Measurements from ENCODE around the gene RLIM.

RLIM gene

GRCh38 chrX:74585766-74586165 lies 28.7 kb downstream of the RLIM start:
- Histone ChIP-seq H3K4me1 (ENCODE audit: control insufficient read depth in 1 of 2, insufficient read depth in 2 of 2, low read length in 2 of 2) (no peaks in the 10 kb centered on the region), H3K36me3 (ENCODE audit: control insufficient read depth in 1 of 2, insufficient read depth in 2 of 2, low read length in 2 of 2) (no peaks in the 10 kb centered on the region), H3K9me3 (ENCODE audit: control insufficient read depth in 1 of 2, low read length in 2 of 2) (no peaks in the 10 kb centered on the region), H3K4me3 (ENCODE audit: low read depth in 1 of 2, low read length in 2 of 2) (no peak overlapping the region), H3K27ac (ENCODE audit: low read length) (no peak overlapping the region), H3K27me3 (ENCODE audit: low read depth, low read length) (no peaks in the 10 kb centered on the region)

- Histone ChIP-seq H3K27ac (ENCODE audit: low read length) (no peak overlapping the region), H3K4me3 (ENCODE audit: low read depth in 1 of 2, low read length in 2 of 2) (no peak overlapping the region), H3K27me3 (ENCODE audit: low read depth, low read length) (no peaks in the 10 kb centered on the region), H3K36me3 (ENCODE audit: control insufficient read depth in 1 of 2, insufficient read depth in 2 of 2, low read length in 2 of 2) (no peaks in the 10 kb centered on the region), H3K4me1 (ENCODE audit: control insufficient read depth in 1 of 2, insufficient read depth in 2 of 2, low read length in 2 of 2) (no peaks in the 10 kb centered on the region), H3K9me3 (ENCODE audit: control insufficient read depth in 1 of 2, low read length in 2 of 2) (no peaks in the 10 kb centered on the region)
These were observed 34.7 kb downstream of the RLIM start for GRCh38 chrX:74579597-74580198.

- Histone ChIP-seq H3K27ac (ENCODE audit: low read length) (no peak overlapping the region), H3K27me3 (ENCODE audit: low read depth, low read length) (no peaks in the 10 kb centered on the region), H3K4me1 (ENCODE audit: control insufficient read depth in 1 of 2, insufficient read depth in 2 of 2, low read length in 2 of 2) (no peaks in the 10 kb centered on the region), H3K4me3 (ENCODE audit: low read depth in 1 of 2, low read length in 2 of 2) (no peak overlapping the region), H3K9me3 (ENCODE audit: control insufficient read depth in 1 of 2, low read length in 2 of 2) (no peaks in the 10 kb centered on the region), H3K36me3 (ENCODE audit: control insufficient read depth in 1 of 2, insufficient read depth in 2 of 2, low read length in 2 of 2) (no peaks in the 10 kb centered on the region)
These were observed 36.3 kb downstream of the RLIM start for GRCh38 chrX:74578137-74578536.

- Histone ChIP-seq H3K27ac (ENCODE audit: low read length) (no peak overlapping the region), H3K27me3 (ENCODE audit: low read depth, low read length) (no peaks in the 10 kb centered on the region), H3K9me3 (ENCODE audit: control insufficient read depth in 1 of 2, low read length in 2 of 2) (no peaks in the 10 kb centered on the region), H3K36me3 (ENCODE audit: control insufficient read depth in 1 of 2, insufficient read depth in 2 of 2, low read length in 2 of 2) (no peaks in the 10 kb centered on the region), H3K4me3 (ENCODE audit: low read depth in 1 of 2, low read length in 2 of 2) (no peak overlapping the region), H3K4me1 (ENCODE audit: control insufficient read depth in 1 of 2, insufficient read depth in 2 of 2, low read length in 2 of 2) (no peaks in the 10 kb centered on the region)
These were observed 57.0 kb downstream of the RLIM start for GRCh38 chrX:74557378-74557777.

GRCh38 chrX:74551934-74552333 lies 62.5 kb downstream of the RLIM start:
- H3K27me3 ChIP-seq (ENCODE audit: low read depth, low read length) = no peaks in the 10 kb centered on the region
- H3K4me1 ChIP-seq (ENCODE audit: control insufficient read depth in 1 of 2, insufficient read depth in 2 of 2, low read length in 2 of 2) = no peaks in the 10 kb centered on the region
- H3K36me3 ChIP-seq (ENCODE audit: control insufficient read depth in 1 of 2, insufficient read depth in 2 of 2, low read length in 2 of 2) = no peaks in the 10 kb centered on the region
- no peaks in the 10 kb centered on the region for H3K9me3 ChIP-seq (ENCODE audit: control insufficient read depth in 1 of 2, low read length in 2 of 2)
- H3K27ac ChIP-seq (ENCODE audit: low read length) = no peak overlapping the region
- no peak overlapping the region for H3K4me3 ChIP-seq (ENCODE audit: low read depth in 1 of 2, low read length in 2 of 2)

GRCh38 chrX:74550295-74550802 lies 64.1 kb downstream of the RLIM start:
- peak overlapping the region in 1 of 2 donors; percentile 33 for H3K4me3 ChIP-seq (ENCODE audit: low read depth in 1 of 2, low read length in 2 of 2)

GRCh38 chrX:74546984-74547383 lies 67.4 kb downstream of the RLIM start:
- Histone ChIP-seq H3K9me3 (ENCODE audit: control insufficient read depth in 1 of 2, low read length in 2 of 2) (no peaks in the 10 kb centered on the region), H3K27me3 (ENCODE audit: low read depth, low read length) (no peaks in the 10 kb centered on the region), H3K27ac (ENCODE audit: low read length) (no peak overlapping the region), H3K4me1 (ENCODE audit: control insufficient read depth in 1 of 2, insufficient read depth in 2 of 2, low read length in 2 of 2) (no peaks in the 10 kb centered on the region), H3K36me3 (ENCODE audit: control insufficient read depth in 1 of 2, insufficient read depth in 2 of 2, low read length in 2 of 2) (no peaks in the 10 kb centered on the region), H3K4me3 (ENCODE audit: low read depth in 1 of 2, low read length in 2 of 2) (no peak overlapping the region)

More at GRCh38 chrX:74550295-74550802, 64.1 kb downstream of the RLIM start:
- Histone ChIP-seq H3K27ac (ENCODE audit: low read length) (peak overlapping the region; percentile 31), H3K36me3 (ENCODE audit: control insufficient read depth in 1 of 2, insufficient read depth in 2 of 2, low read length in 2 of 2) (no peaks in the 10 kb centered on the region), H3K9me3 (ENCODE audit: control insufficient read depth in 1 of 2, low read length in 2 of 2) (no peaks in the 10 kb centered on the region), H3K27me3 (ENCODE audit: low read depth, low read length) (no peaks in the 10 kb centered on the region), H3K4me1 (ENCODE audit: control insufficient read depth in 1 of 2, insufficient read depth in 2 of 2, low read length in 2 of 2) (no peaks in the 10 kb centered on the region)

GRCh38 chrX:74545880-74546523 lies 68.4 kb downstream of the RLIM start:
- H3K9me3 ChIP-seq (ENCODE audit: control insufficient read depth in 1 of 2, low read length in 2 of 2) = no peaks in the 10 kb centered on the region
- no peaks in the 10 kb centered on the region for H3K36me3 ChIP-seq (ENCODE audit: control insufficient read depth in 1 of 2, insufficient read depth in 2 of 2, low read length in 2 of 2)
- H3K4me3 ChIP-seq (ENCODE audit: low read depth in 1 of 2, low read length in 2 of 2) = no peak overlapping the region
- no peaks in the 10 kb centered on the region for H3K27me3 ChIP-seq (ENCODE audit: low read depth, low read length)
- H3K4me1 ChIP-seq (ENCODE audit: control insufficient read depth in 1 of 2, insufficient read depth in 2 of 2, low read length in 2 of 2) = no peaks in the 10 kb centered on the region
- no peak overlapping the region for H3K27ac ChIP-seq (ENCODE audit: low read length)

- no peaks in the 10 kb centered on the region for H3K36me3 ChIP-seq (ENCODE audit: control insufficient read depth in 1 of 2, insufficient read depth in 2 of 2, low read length in 2 of 2)
- H3K4me3 ChIP-seq (ENCODE audit: low read depth in 1 of 2, low read length in 2 of 2) = no peak overlapping the region
- H3K27ac ChIP-seq (ENCODE audit: low read length) = no peak overlapping the region
- no peaks in the 10 kb centered on the region for H3K9me3 ChIP-seq (ENCODE audit: control insufficient read depth in 1 of 2, low read length in 2 of 2)
- H3K4me1 ChIP-seq (ENCODE audit: control insufficient read depth in 1 of 2, insufficient read depth in 2 of 2, low read length in 2 of 2) = no peaks in the 10 kb centered on the region
- no peaks in the 10 kb centered on the region for H3K27me3 ChIP-seq (ENCODE audit: low read depth, low read length)
These were observed 73.7 kb downstream of the RLIM start for GRCh38 chrX:74540635-74541249.

- Histone ChIP-seq H3K4me1 (ENCODE audit: control insufficient read depth in 1 of 2, insufficient read depth in 2 of 2, low read length in 2 of 2) (no peaks in the 10 kb centered on the region), H3K27ac (ENCODE audit: low read length) (peak overlapping the region; percentile 69), H3K4me3 (ENCODE audit: low read depth in 1 of 2, low read length in 2 of 2) (peak overlapping the region; percentile 59 to 60), H3K36me3 (ENCODE audit: control insufficient read depth in 1 of 2, insufficient read depth in 2 of 2, low read length in 2 of 2) (no peaks in the 10 kb centered on the region), H3K9me3 (ENCODE audit: control insufficient read depth in 1 of 2, low read length in 2 of 2) (no peaks in the 10 kb centered on the region), H3K27me3 (ENCODE audit: low read depth, low read length) (no peaks in the 10 kb centered on the region)
These were observed 77.5 kb downstream of the RLIM start for GRCh38 chrX:74536832-74537371.

- Histone ChIP-seq H3K4me1 (ENCODE audit: control insufficient read depth in 1 of 2, insufficient read depth in 2 of 2, low read length in 2 of 2) (no peaks in the 10 kb centered on the region), H3K36me3 (ENCODE audit: control insufficient read depth in 1 of 2, insufficient read depth in 2 of 2, low read length in 2 of 2) (no peaks in the 10 kb centered on the region), H3K4me3 (ENCODE audit: low read depth in 1 of 2, low read length in 2 of 2) (peak overlapping the region; percentile 59 to 60), H3K9me3 (ENCODE audit: control insufficient read depth in 1 of 2, low read length in 2 of 2) (no peaks in the 10 kb centered on the region), H3K27me3 (ENCODE audit: low read depth, low read length) (no peaks in the 10 kb centered on the region), H3K27ac (ENCODE audit: low read length) (peak overlapping the region; percentile 92)
These were observed 78.1 kb downstream of the RLIM start for GRCh38 chrX:74536152-74536831.
